Activated T-cell treated with anti-CD3 and anti-CD28 coated beads, Interleukin-2, amount 50 U/mL, for 24 hours (primary cell): ENCODE data around the gene NAA16.
"Not testable (repeated sequence)": the region's sequence is repeated elsewhere in the genome, so short reads cannot be mapped to it uniquely, and the experiment has no call there.

ENCODE experiments used
- DNase-seq: peaks from one replicate; pipeline ENCODE4 v3.0.0-alpha.2; 2020
- H3K27ac Mint-ChIP-seq: 2 replicates; pipeline ENCODE4 v1.8.0; 2020; ENCODE audit warnings: mild to moderate bottlenecking, mixed read lengths
- H3K27me3 Mint-ChIP-seq: 2 replicates; pipeline ENCODE4 v1.8.0; 2020; ENCODE audit warnings: mixed read lengths
- H3K36me3 Mint-ChIP-seq: 2 replicates; pipeline ENCODE4 v1.8.0; 2020; ENCODE audit warnings: low read depth, mixed read lengths
- H3K4me1 Mint-ChIP-seq: 2 replicates; pipeline ENCODE4 v1.8.0; 2020; ENCODE audit warnings: low read depth, mixed read lengths
- H3K4me3 Mint-ChIP-seq: 2 replicates; pipeline ENCODE4 v1.8.0; 2020; ENCODE audit warnings: mild to moderate bottlenecking, moderate library complexity, mixed read lengths
- H3K9me3 Mint-ChIP-seq: 2 replicates; pipeline ENCODE4 v1.8.0; 2020; ENCODE audit warnings: mixed read lengths

Gene NAA16

GRCh38 chr13:41402691-41403511 is 91.8 kb downstream of the NAA16 start:
- no peak overlapping the region for H3K4me3 Mint-ChIP-seq
- H3K27ac Mint-ChIP-seq = no peak overlapping the region
- H3K36me3 Mint-ChIP-seq = no peaks in the 10 kb centered on the region
- no peaks in the 10 kb centered on the region for H3K4me1 Mint-ChIP-seq
- no peak for DNase-seq
- no peaks in the 10 kb centered on the region for H3K9me3 Mint-ChIP-seq
- H3K27me3 Mint-ChIP-seq = no peaks in the 10 kb centered on the region

DNA sequence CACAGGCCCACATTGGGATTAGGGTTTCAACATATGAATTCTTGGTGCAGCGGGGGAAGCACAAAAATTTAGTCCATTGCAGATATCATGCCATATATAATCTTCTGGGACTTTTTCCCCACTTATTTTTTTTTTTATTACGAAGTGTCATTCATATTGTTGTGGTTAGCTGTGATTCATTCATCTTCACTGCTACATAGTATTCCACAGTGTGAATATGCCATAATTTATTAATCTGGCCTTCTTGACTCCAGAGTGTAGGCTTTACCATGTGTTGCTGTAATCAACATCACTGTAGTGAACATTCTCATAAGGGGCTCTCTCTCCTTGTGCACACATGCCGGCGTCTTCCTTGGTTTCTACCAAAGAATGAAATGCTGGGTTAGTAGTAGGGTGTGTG is 92.9 kb downstream of the NAA16 start:
- no peak overlapping the region for H3K4me3 Mint-ChIP-seq
- no peaks in the 10 kb centered on the region for H3K27me3 Mint-ChIP-seq
- H3K36me3 Mint-ChIP-seq = no peaks in the 10 kb centered on the region

GRCh38 chr13:41405367-41405766 is 94.3 kb downstream of the NAA16 start:
- no peak overlapping the region for H3K27ac Mint-ChIP-seq
- no peak overlapping the region for H3K4me3 Mint-ChIP-seq
- no peak for DNase-seq
- no peaks in the 10 kb centered on the region for H3K4me1 Mint-ChIP-seq
- H3K9me3 Mint-ChIP-seq = no peaks in the 10 kb centered on the region
- H3K36me3 Mint-ChIP-seq = no peaks in the 10 kb centered on the region
- no peaks in the 10 kb centered on the region for H3K27me3 Mint-ChIP-seq

More for the DNA sequence above, 92.9 kb downstream of the NAA16 start:
- Mint-ChIP-seq H3K4me1 (no peaks in the 10 kb centered on the region), H3K9me3 (no peaks in the 10 kb centered on the region), H3K27ac (no peak overlapping the region)
- no peak for DNase-seq

- Mint-ChIP-seq H3K4me1 (peaks cover 1% of the 10 kb centered on the region), H3K36me3 (no peaks in the 10 kb centered on the region), H3K4me3 (no peak overlapping the region), H3K9me3 (no peaks in the 10 kb centered on the region), H3K27ac (no peak overlapping the region), H3K27me3 (no peaks in the 10 kb centered on the region)
- DNase-seq = no peak
Observed at GRCh38 chr13:41407380-41407779, 96.3 kb downstream of the NAA16 start.

DNA sequence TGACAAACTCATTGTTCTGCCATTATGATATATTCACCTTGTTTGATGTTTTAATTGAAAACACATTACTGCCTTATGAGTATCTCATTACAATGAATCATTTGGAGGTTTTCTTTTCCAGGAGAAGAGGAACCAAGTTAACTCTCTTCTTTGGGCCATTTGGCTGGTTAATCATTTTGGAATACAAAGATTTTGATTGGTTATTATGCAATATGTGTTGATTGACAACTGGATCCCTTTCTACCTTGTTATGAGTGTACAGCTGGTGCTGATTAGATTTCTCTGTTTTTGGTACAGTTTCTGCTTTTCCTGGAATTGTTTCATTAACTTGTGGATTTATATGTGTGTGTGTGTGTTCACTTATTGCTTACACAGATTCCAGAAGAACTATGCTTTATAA is 97.1 kb downstream of the NAA16 start:
- DNase-seq = no peak
- no peak overlapping the region for H3K27ac Mint-ChIP-seq
- no peaks in the 10 kb centered on the region for H3K9me3 Mint-ChIP-seq
- H3K27me3 Mint-ChIP-seq = no peaks in the 10 kb centered on the region
- H3K4me3 Mint-ChIP-seq = no peak overlapping the region
- peaks cover 1% of the 10 kb centered on the region for H3K4me1 Mint-ChIP-seq
- no peaks in the 10 kb centered on the region for H3K36me3 Mint-ChIP-seq

GRCh38 chr13:41408746-41409145 is 97.7 kb downstream of the NAA16 start:
- no peak overlapping the region for H3K4me3 Mint-ChIP-seq
- H3K9me3 Mint-ChIP-seq = no peaks in the 10 kb centered on the region
- H3K36me3 Mint-ChIP-seq = no peaks in the 10 kb centered on the region
- no peaks in the 10 kb centered on the region for H3K27me3 Mint-ChIP-seq
- no peak for DNase-seq
- H3K4me1 Mint-ChIP-seq = peaks cover 1% of the 10 kb centered on the region
- H3K27ac Mint-ChIP-seq = no peak overlapping the region

GRCh38 chr13:41409611-41410010 is 98.5 kb downstream of the NAA16 start:
- H3K27ac Mint-ChIP-seq = no peak overlapping the region
- H3K4me3 Mint-ChIP-seq = no peak overlapping the region
- no peaks in the 10 kb centered on the region for H3K36me3 Mint-ChIP-seq
- DNase-seq = no peak
- H3K4me1 Mint-ChIP-seq = peaks cover 1% of the 10 kb centered on the region
- H3K27me3 Mint-ChIP-seq = no peaks in the 10 kb centered on the region
- H3K9me3 Mint-ChIP-seq = no peaks in the 10 kb centered on the region

DNA sequence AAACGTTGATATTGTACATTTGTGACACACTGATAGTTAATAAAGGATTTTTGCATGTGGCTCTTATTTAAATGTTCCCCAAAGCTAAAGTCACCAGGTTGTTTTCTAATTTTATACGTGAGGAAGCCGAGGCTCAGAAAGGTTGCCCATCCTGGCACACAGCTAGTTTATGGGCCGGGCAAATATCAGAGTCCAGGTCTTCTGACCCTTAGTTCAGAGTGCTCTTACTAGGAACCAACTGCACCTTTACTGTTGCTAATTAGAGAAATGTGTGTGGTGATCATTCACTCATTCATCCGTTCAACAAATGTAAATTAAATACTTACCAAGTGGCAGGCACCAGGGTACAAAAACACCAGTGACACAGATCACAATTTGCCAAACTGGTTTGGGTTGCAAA is 100.0 kb downstream of the NAA16 start:
- no peaks in the 10 kb centered on the region for H3K36me3 Mint-ChIP-seq
- no peak overlapping the region for H3K27ac Mint-ChIP-seq
- H3K4me1 Mint-ChIP-seq = peaks cover 1% of the 10 kb centered on the region
- H3K4me3 Mint-ChIP-seq = no peak overlapping the region
- H3K9me3 Mint-ChIP-seq = no peaks in the 10 kb centered on the region
- no peaks in the 10 kb centered on the region for H3K27me3 Mint-ChIP-seq
- DNase-seq = no peak

DNA sequence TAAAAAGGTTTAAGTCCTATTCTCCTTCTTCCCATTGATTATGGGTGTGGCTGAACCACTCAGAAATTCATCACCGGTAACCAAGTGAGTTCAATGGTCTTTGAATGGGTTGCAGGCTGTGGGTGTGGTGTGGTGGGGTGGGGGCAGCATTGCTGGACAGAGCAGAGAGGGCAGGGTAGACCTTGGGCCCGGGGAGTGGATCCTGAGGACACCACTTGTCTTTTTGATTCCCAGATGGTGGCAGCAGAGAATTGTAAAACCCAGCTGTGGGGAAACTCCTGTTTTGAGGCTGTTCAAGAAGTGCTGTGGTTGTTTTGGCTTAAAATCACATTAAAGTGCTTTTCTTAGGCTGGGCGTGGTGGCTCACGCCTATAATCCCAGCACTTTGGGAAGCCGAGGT is 100.5 kb downstream of the NAA16 start:
- DNase-seq = no peak
- Mint-ChIP-seq H3K27ac (no peak overlapping the region), H3K36me3 (no peaks in the 10 kb centered on the region), H3K9me3 (no peaks in the 10 kb centered on the region), H3K4me1 (peaks cover 1% of the 10 kb centered on the region), H3K27me3 (no peaks in the 10 kb centered on the region), H3K4me3 (no peak overlapping the region)

DNA sequence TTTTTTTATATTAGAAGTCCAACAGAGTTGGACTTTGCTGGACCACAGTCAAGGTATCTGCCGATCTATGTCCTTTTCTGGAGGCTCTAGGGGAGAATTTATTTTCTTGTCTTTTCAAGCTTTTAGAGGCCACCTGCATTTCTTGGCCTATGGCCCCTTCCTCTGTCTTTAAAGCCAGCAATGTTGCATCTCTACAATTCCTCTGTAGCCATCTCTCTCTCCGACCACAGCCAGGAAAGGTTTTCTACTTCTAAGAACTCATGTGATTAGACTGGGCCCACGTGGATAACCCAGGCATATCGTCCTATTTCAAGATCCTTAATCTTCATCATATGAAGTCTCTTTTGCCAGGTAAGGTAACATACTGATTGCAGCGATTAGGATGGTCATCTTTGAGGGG is 102.8 kb downstream of the NAA16 start:
- no peak overlapping the region for H3K27ac Mint-ChIP-seq
- no peaks in the 10 kb centered on the region for H3K36me3 Mint-ChIP-seq
- no peaks in the 10 kb centered on the region for H3K9me3 Mint-ChIP-seq
- H3K27me3 Mint-ChIP-seq = no peaks in the 10 kb centered on the region
- peaks cover 1% of the 10 kb centered on the region for H3K4me1 Mint-ChIP-seq
- DNase-seq = no peak
- no peak overlapping the region for H3K4me3 Mint-ChIP-seq

- Mint-ChIP-seq H3K27ac (no peak overlapping the region), H3K9me3 (no peaks in the 10 kb centered on the region), H3K36me3 (no peaks in the 10 kb centered on the region), H3K27me3 (no peaks in the 10 kb centered on the region), H3K4me3 (no peak overlapping the region), H3K4me1 (peaks cover 1% of the 10 kb centered on the region)
- DNase-seq = no peak
Observed at GRCh38 chr13:41416276-41416675, 105.2 kb downstream of the NAA16 start.

- Mint-ChIP-seq H3K27ac (no peak overlapping the region), H3K36me3 (no peaks in the 10 kb centered on the region), H3K9me3 (no peaks in the 10 kb centered on the region), H3K4me3 (no peak overlapping the region), H3K4me1 (no peaks in the 10 kb centered on the region), H3K27me3 (no peaks in the 10 kb centered on the region)
- DNase-seq = no peak
Observed at GRCh38 chr13:41418027-41418426, 107.0 kb downstream of the NAA16 start.

DNA sequence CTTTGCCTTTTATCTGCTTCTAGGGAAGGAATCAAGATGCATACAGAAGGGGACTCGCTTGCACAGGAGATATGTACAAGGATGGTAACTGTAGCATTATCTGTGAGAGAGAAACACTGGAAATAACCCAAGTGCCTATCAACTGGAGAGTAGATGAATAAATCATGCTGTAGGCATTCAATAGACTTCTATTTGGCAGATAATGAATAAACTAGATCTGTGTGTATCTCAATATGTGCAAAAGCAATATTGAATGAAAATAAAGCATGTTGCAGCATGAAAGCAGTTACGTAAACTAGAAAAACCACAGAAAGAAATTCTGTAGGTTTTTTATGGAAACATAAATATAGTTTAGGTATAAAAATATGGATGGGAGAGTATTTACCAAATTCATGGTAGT is 107.7 kb downstream of the NAA16 start:
- no peaks in the 10 kb centered on the region for H3K27me3 Mint-ChIP-seq
- H3K9me3 Mint-ChIP-seq = no peaks in the 10 kb centered on the region
- no peak overlapping the region for H3K4me3 Mint-ChIP-seq
- no peaks in the 10 kb centered on the region for H3K4me1 Mint-ChIP-seq
- no peaks in the 10 kb centered on the region for H3K36me3 Mint-ChIP-seq
- H3K27ac Mint-ChIP-seq = no peak overlapping the region
- no peak for DNase-seq

GRCh38 chr13:41419206-41419605 is 108.1 kb downstream of the NAA16 start:
- Mint-ChIP-seq H3K27ac (no peak overlapping the region), H3K4me3 (no peak overlapping the region), H3K4me1 (no peaks in the 10 kb centered on the region), H3K36me3 (no peaks in the 10 kb centered on the region), H3K27me3 (no peaks in the 10 kb centered on the region), H3K9me3 (no peaks in the 10 kb centered on the region)
- no peak for DNase-seq

DNA sequence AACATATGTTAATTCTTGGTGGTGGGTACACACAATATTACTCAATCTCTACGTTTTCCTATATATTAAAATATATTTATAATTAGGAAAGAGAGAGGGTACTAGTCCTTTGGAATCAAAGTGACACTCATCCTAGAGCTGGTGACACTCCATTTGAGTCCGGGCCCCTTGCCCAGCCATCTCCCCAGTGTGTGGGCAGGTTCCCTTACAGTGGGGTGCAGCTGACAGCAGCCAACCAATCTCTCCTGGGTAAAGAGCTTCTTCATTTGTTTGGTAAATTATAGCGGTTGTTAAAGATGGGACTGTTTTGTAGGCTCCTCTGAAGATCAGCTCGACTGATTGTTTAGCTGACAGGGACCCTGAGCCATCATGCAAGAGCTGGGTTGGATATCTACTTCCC is 109.1 kb downstream of the NAA16 start:
- no peak for DNase-seq
- no peaks in the 10 kb centered on the region for H3K27me3 Mint-ChIP-seq
- H3K4me1 Mint-ChIP-seq = no peaks in the 10 kb centered on the region
- H3K9me3 Mint-ChIP-seq = no peaks in the 10 kb centered on the region
- H3K27ac Mint-ChIP-seq = no peak overlapping the region
- no peak overlapping the region for H3K4me3 Mint-ChIP-seq
- H3K36me3 Mint-ChIP-seq = no peaks in the 10 kb centered on the region

- H3K9me3 Mint-ChIP-seq, H3K27me3 Mint-ChIP-seq, DNase-seq, H3K4me3 Mint-ChIP-seq, H3K36me3 Mint-ChIP-seq, H3K4me1 Mint-ChIP-seq, H3K27ac Mint-ChIP-seq: not testable (repeated sequence)
Observed at GRCh38 chr13:41421330-41421729, 110.3 kb downstream of the NAA16 start.
